CD14-positive monocyte (primary cell): ENCODE results near the gene HEBP1. TPM values are rescaled to one million over a fixed set of nuclear protein-coding genes. Genes with fewer than 3 reads are reported as not detected.

Experiments used
- DNase-seq, 3 donors: peaks; one replicate each; pipeline ENCODE4 v3.0.0-alpha.2; 2011 to 2022
- H2AFZ ChIP-seq: 2 replicates; pipeline ENCODE4 v1.6.0; 2012; ENCODE audit warnings: mild to moderate bottlenecking, low read depth, low read length, inconsistent platforms; ENCODE audit not compliant: insufficient read depth, poor library complexity, severe bottlenecking
- H3K27ac ChIP-seq, 2 donors: 1 replicate in 1 of 2; 2 replicates in 1 of 2; pipeline ENCODE4 v1.5.1; 2012 to 2013; ENCODE audit warnings: low read length in 2 of 2, control low read depth in 1 of 2, inconsistent platforms in 1 of 2, low read depth in 1 of 2, mild to moderate bottlenecking in 1 of 2
- H3K27me3 ChIP-seq, 2 donors: one replicate each; pipeline versions ENCODE4 v1.6.0 to v1.6.1; 2011 to 2013; ENCODE audit warnings: low read length in 2 of 2; ENCODE audit not compliant: control insufficient read depth in 2 of 2, insufficient read depth in 2 of 2
- H3K36me3 ChIP-seq, 2 donors: replicated peaks in 1 of 2; 1 replicate in 1 of 2; 2 replicates in 1 of 2; pipeline versions ENCODE4 v1.5.1 to v1.6.1; 2012 to 2013; ENCODE audit warnings: low read length in 2 of 2, control low read depth in 1 of 2, inconsistent platforms in 1 of 2, mild to moderate bottlenecking in 1 of 2; ENCODE audit not compliant: insufficient read depth in 2 of 2, control insufficient read depth in 1 of 2
- H3K4me1 ChIP-seq, 2 donors: 1 replicate in 1 of 2; 2 replicates in 1 of 2; pipeline versions ENCODE4 v1.5.1 to v1.6.1; 2012 to 2013; ENCODE audit warnings: low read length in 2 of 2, control low read depth in 1 of 2, inconsistent platforms in 1 of 2, mild to moderate bottlenecking in 1 of 2, moderate library complexity in 1 of 2; ENCODE audit not compliant: insufficient read depth in 2 of 2, control insufficient read depth in 1 of 2
- H3K4me2 ChIP-seq: replicated peaks from 2 replicates; pipeline ENCODE3; 2012; ENCODE audit warnings: low read length, moderate library complexity, mild to moderate bottlenecking; ENCODE audit not compliant: poor library complexity, severe bottlenecking; ENCODE audit errors: extremely low read depth
- H3K4me3 ChIP-seq, 3 experiments: fragments of 200-600 bp in 1 of 3; sonication (generic) in 1 of 3; replicated peaks in 1 of 3; 1 replicate in 2 of 3; 2 replicates in 1 of 3; pipeline ENCODE4 v1.5.1; 2011 to 2013; ENCODE audit warnings: low read length in 3 of 3, mild to moderate bottlenecking in 3 of 3, control low read depth in 2 of 3, low read depth in 2 of 3, inconsistent platforms in 1 of 3, moderate library complexity in 1 of 3
- H3K79me2 ChIP-seq: 2 replicates; pipeline ENCODE4 v1.6.0; 2012; ENCODE audit warnings: mild to moderate bottlenecking, control low read depth, inconsistent platforms, low read length, moderate library complexity; ENCODE audit not compliant: insufficient read depth
- H3K9ac ChIP-seq: 2 replicates; pipeline ENCODE4 v1.6.0; 2017; ENCODE audit warnings: low read length, mild to moderate bottlenecking; ENCODE audit not compliant: insufficient read depth, poor library complexity, severe bottlenecking
- H3K9me3 ChIP-seq, 2 donors: replicated peaks in 1 of 2; 1 replicate in 1 of 2; 2 replicates in 1 of 2; pipeline versions ENCODE4 v1.5.1 to v1.6.1; 2012 to 2013; ENCODE audit warnings: low read length in 2 of 2, control low read depth in 1 of 2; ENCODE audit not compliant: control insufficient read depth in 1 of 2, insufficient read depth in 1 of 2
- H4K20me1 ChIP-seq: 2 replicates; pipeline ENCODE4 v1.6.0; 2012; ENCODE audit warnings: mild to moderate bottlenecking, low read length, control low read depth, moderate library complexity; ENCODE audit not compliant: insufficient read depth
- H3K27ac Mint-ChIP-seq, 7 donors: one replicate each; pipeline ENCODE4 v1.8.0; 2020; ENCODE audit warnings: mild to moderate bottlenecking in 7 of 7, mixed read lengths in 7 of 7, moderate library complexity in 6 of 7, inconsistent platforms in 2 of 7
- H3K27me3 Mint-ChIP-seq, 3 donors: one replicate each; pipeline ENCODE4 v1.8.0; 2021 to 2022; ENCODE audit warnings: low read depth in 3 of 3, mild to moderate bottlenecking in 3 of 3, mixed read lengths in 3 of 3, moderate library complexity in 3 of 3, inconsistent platforms in 1 of 3
- H3K36me3 Mint-ChIP-seq, 2 donors: one replicate each; pipeline ENCODE4 v1.8.0; 2020; ENCODE audit warnings: mixed read lengths in 2 of 2, inconsistent platforms in 1 of 2, mild to moderate bottlenecking in 1 of 2
- H3K4me1 Mint-ChIP-seq: one replicate; pipeline ENCODE4 v1.8.0; 2020; ENCODE audit warnings: mild to moderate bottlenecking, mixed read lengths
- H3K4me3 Mint-ChIP-seq, 2 donors: one replicate each; pipeline ENCODE4 v1.8.0; 2020; ENCODE audit warnings: mild to moderate bottlenecking in 2 of 2, mixed read lengths in 2 of 2, moderate library complexity in 1 of 2
- H3K9me3 Mint-ChIP-seq, 7 donors: one replicate each; pipeline ENCODE4 v1.8.0; 2020 to 2022; ENCODE audit warnings: mixed read lengths in 7 of 7, mild to moderate bottlenecking in 6 of 7, moderate library complexity in 6 of 7, inconsistent platforms in 2 of 7
- CTCF ChIP-seq: fragments of 200-600 bp; IDR thresholded peaks from one replicate; pipeline ENCODE4 v1.8.0; 2022; ENCODE audit warnings: antibody characterized with exemption, mild to moderate bottlenecking
- WGBS: methylation state at CpG from one replicate; pipeline ENCODE4 v1.1.5; 2013; ENCODE audit warnings: missing lambda C conversion rate; ENCODE audit not compliant: insufficient coverage; 5-methylcytosine and 5-hydroxymethylcytosine counted together
- intact Hi-C, 2 donors: fragments of 100-400 bp; cut with micrococcal nuclease; formaldehyde crosslinking; loops; one replicate each; pipeline versions ENCODE4 v1.15.0 to v1.15.1; 2023
- polyA plus RNA-seq, 3 donors: library from polyadenylated mRNA; depleted of rRNA in 1 of 3; unstranded in 2 of 3; stranded (reverse) in 1 of 3; fragments of 300-500 nt in 2 of 3; fragments of >200 nt in 1 of 3; fragmentation: Illumina TruSeq in 2 of 3; gene quantifications; 1 replicate in 2 of 3; 2 replicates in 1 of 3; pipeline ENCODE4 v1.2.3, GENCODE V29; 2012 to 2021

The HEBP1 gene
- polyA plus RNA-seq, 3 donors, result 33.4 to 89.3 (median 71.3) TPM

- intact Hi-C loops, result loop anchor here (5.0 kb wide), 3 partner anchors 96 to 211 kb away; partner anchors contain the start of gene GSG1 (in 1 of the 2)
- peak overlapping the region; percentile 46 to 91 (median 89) for H3K4me3 ChIP-seq
- H3K9ac ChIP-seq, result peak overlapping the region; percentile 95
- peak overlapping the region; percentile 95 to 97 for H3K27ac ChIP-seq
- no peaks in the 10 kb centered on the region for H3K9me3 ChIP-seq
- Mint-ChIP-seq H3K36me3 (peaks cover 6 to 18% of the 10 kb centered on the region in 2 donors), H3K9me3 (peaks cover 0 to 2% (median 0%) of the 10 kb centered on the region in 7 donors), H3K4me1 (peaks cover 63% of the 10 kb centered on the region), H3K4me3 (peak overlapping the region; percentile 91 to 98), H3K27me3 (peaks cover 0 to 3% (median 0%) of the 10 kb centered on the region in 3 donors), H3K27ac (peak overlapping the region; percentile 96 to 99 (median 98))
- peaks cover 44% of the 10 kb centered on the region for H3K79me2 ChIP-seq
- DNase-seq, result peak; percentile 60 to 64 (median 63)
- H3K4me2 ChIP-seq, result peak overlapping the region; percentile 95
- peak overlapping the region; percentile 89 for H2AFZ ChIP-seq
- WGBS, result under 1% methylated on average over 77 of the region's 82 CpGs
- H3K36me3 ChIP-seq, result no peaks in the 10 kb centered on the region
- peaks cover 39 to 44% of the 10 kb centered on the region in 2 donors for H3K4me1 ChIP-seq
- H3K27me3 ChIP-seq, result no peaks in the 10 kb centered on the region
- no peaks in the 10 kb centered on the region for H4K20me1 ChIP-seq
- TF ChIP-seq CTCF, result peak; percentile 57
Measured at GRCh38 chr12:13000925-13001774, 1.1 kb upstream of the HEBP1 start.

- Histone ChIP-seq H3K4me2 (peak overlapping the region; percentile 95), H3K4me3 (peak overlapping the region; percentile 46 to 91 (median 89)), H3K27me3 (no peaks in the 10 kb centered on the region), H3K36me3 (no peaks in the 10 kb centered on the region), H3K9me3 (no peaks in the 10 kb centered on the region), H3K9ac (peak overlapping the region; percentile 95), H3K79me2 (peaks cover 50% of the 10 kb centered on the region), H3K4me1 (peaks cover 39 to 44% of the 10 kb centered on the region in 2 donors), H3K27ac (peak overlapping the region; percentile 95 to 97), H4K20me1 (no peaks in the 10 kb centered on the region), H2AFZ (peak overlapping the region; percentile 89)
- TF ChIP-seq CTCF, result no peak
- Mint-ChIP-seq H3K9me3 (peaks cover 0 to 2% (median 0%) of the 10 kb centered on the region in 7 donors), H3K4me1 (peaks cover 65% of the 10 kb centered on the region), H3K27ac (peak overlapping the region; percentile 96 to 99 (median 98)), H3K36me3 (peaks cover 6 to 19% of the 10 kb centered on the region in 2 donors), H3K27me3 (peaks cover 0 to 3% (median 0%) of the 10 kb centered on the region in 3 donors), H3K4me3 (peak overlapping the region; percentile 91 to 98)
- peak in 2 of 3 donors; percentile 28 to 42 for DNase-seq
- 0% methylated on average over 16 of the region's 16 CpGs for WGBS
- intact Hi-C loops, result loop anchor here (5.0 kb wide), 3 partner anchors 97 to 212 kb away; partner anchors contain the start of gene GSG1 (in 1 of the 2)
Measured at GRCh38 chr12:13000616-13000924, 505 bp upstream of the HEBP1 start.
